Mammary epithelial cell (primary cell): ENCODE data around the gene PRM1.

Experiments used
- CTCF ChIP-seq, 2 donors: IDR thresholded peaks in 1 of 2; conservative IDR thresholded peaks in 1 of 2; 2 replicates each; pipeline ENCODE4 v1.5.1; 2011 to 2012; ENCODE audit warnings: inconsistent platforms in 2 of 2, low read length in 2 of 2, mild to moderate bottlenecking in 2 of 2, control low read depth in 1 of 2, low read depth in 1 of 2; ENCODE audit not compliant: insufficient read depth in 1 of 2; ENCODE audit errors: extremely low read depth in 1 of 2
- EZH2 ChIP-seq: IDR thresholded peaks from 2 replicates; pipeline ENCODE4 v1.6.1; 2012; ENCODE audit warnings: low read length, inconsistent platforms, borderline replicate concordance

- TF ChIP-seq CTCF (conservative IDR thresholded peaks at IDR 0.05 in 1 of 2, IDR thresholded peaks at IDR 0.05 in 1 of 2; ENCODE audit: extremely low read depth in 1 of 2, insufficient read depth in 1 of 2, low read depth in 1 of 2, low read length in 2 of 2) (no peak), EZH2 (no peak)
Measured at GRCh38 chr16:11253009-11253994, 27.8 kb downstream of the PRM1 start.
